SK-N-SH (cell line): ENCODE data around the gene KLHL42.

Source experiments
- RCOR1 ChIP-seq: fragments of 150-350 bp; IDR thresholded peaks from 2 replicates; pipeline ENCODE4 v1.6.1; 2017; ENCODE audit warnings: antibody characterized with exemption, low read length
- TF ChIP-seq, protein P1 (sequence below): fragments of 200-600 bp; sonication (generic); IDR thresholded peaks from 2 replicates; pipeline ENCODE4 v1.6.1; 2017; ENCODE audit warnings: antibody characterized with exemption, mild to moderate bottlenecking, moderate library complexity

DNA sequence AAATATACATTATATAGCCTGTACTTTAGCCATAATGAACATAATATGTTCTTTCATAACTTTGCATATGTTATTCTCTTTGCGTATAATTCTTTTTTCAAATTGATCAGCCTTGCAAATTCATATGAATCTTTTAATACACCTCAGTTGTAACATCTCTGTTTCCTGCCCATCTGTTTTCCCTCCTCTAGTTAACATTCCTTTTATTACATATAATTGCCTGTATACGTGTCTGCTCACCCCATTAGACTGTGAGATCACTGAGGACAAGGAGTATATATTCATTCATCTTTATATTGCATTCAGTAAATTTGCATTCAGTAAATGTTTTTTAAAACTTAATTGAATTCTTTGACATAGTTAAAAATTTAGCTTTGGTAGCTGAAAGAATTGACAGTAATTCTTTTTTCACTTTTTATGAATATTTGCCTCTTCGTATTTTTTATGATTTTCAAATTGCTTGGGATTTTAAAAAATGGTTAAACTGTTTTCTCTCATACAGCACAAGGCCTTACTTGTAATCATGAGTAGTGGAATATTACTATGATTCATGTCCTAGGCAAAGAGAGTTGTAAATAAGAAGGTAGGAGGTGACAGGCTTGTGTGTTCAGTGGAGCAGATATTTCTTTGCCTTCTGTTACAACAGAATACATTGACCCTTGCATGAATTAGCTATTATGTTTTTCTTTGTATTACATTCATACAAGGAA is 32.8 kb upstream of the KLHL42 start:
- TF ChIP-seq, protein P1, sequence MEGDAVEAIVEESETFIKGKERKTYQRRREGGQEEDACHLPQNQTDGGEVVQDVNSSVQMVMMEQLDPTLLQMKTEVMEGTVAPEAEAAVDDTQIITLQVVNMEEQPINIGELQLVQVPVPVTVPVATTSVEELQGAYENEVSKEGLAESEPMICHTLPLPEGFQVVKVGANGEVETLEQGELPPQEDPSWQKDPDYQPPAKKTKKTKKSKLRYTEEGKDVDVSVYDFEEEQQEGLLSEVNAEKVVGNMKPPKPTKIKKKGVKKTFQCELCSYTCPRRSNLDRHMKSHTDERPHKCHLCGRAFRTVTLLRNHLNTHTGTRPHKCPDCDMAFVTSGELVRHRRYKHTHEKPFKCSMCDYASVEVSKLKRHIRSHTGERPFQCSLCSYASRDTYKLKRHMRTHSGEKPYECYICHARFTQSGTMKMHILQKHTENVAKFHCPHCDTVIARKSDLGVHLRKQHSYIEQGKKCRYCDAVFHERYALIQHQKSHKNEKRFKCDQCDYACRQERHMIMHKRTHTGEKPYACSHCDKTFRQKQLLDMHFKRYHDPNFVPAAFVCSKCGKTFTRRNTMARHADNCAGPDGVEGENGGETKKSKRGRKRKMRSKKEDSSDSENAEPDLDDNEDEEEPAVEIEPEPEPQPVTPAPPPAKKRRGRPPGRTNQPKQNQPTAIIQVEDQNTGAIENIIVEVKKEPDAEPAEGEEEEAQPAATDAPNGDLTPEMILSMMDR = no peak
- TF ChIP-seq RCOR1 = no peak
